Colonic mucosa (tissue), 4 donors: ENCODE results near the gene CYP2W1. TPM values are rescaled to one million over a fixed set of nuclear protein-coding genes. Genes with fewer than 3 reads are reported as not detected.

Source experiments
- DNase-seq: peaks from one replicate; pipeline ENCODE4 v3.0.0-alpha.2; 2020
- H3K27ac ChIP-seq: fragments of 200-600 bp; one replicate; pipeline ENCODE4 v1.8.0; 2021
- H3K27me3 ChIP-seq: fragments of 200-600 bp; one replicate; pipeline ENCODE4 v1.8.0; 2021
- H3K36me3 ChIP-seq: fragments of 200-600 bp; one replicate; pipeline ENCODE4 v1.8.0; 2021
- H3K4me1 ChIP-seq: fragments of 200-600 bp; one replicate; pipeline ENCODE4 v1.8.0; 2021; ENCODE audit warnings: mild to moderate bottlenecking
- H3K4me3 ChIP-seq: fragments of 200-600 bp; one replicate; pipeline ENCODE4 v1.8.0; 2021
- H3K9ac ChIP-seq, 2 donors: one replicate each; pipeline ENCODE4 v1.7.0; 2013; ENCODE audit warnings: control low read depth in 2 of 2, low read depth in 2 of 2, low read length in 2 of 2
- H3K9me3 ChIP-seq: fragments of 200-600 bp; one replicate; pipeline ENCODE4 v1.8.0; 2021
- intact Hi-C: fragments of 100-400 bp; cut with DNase I; formaldehyde crosslinking; loops from one replicate; pipeline ENCODE4 v1.14.1; 2022
- total RNA-seq, 2 donors: library from RNA; stranded (reverse); fragmentation: NEBNext Ultra II Directional in 1 of 2; extraction: Animal tissue kit (Norgen Biotek cat#: 25700) in 1 of 2; gene quantifications; one replicate each; pipeline ENCODE4 v1.2.1, GENCODE V29; 2021
- TF ChIP-seq, protein P1 (sequence below): fragments of 200-600 bp; IDR thresholded peaks from one replicate; pipeline ENCODE4 v1.8.0; 2022; ENCODE audit warnings: antibody characterized with exemption, mild to moderate bottlenecking
- donor health status: healthy.
- donor health status: DM: no; HTN: no; CAD: no.
- donor health status: DM: no; HTN: no; CAD: no.

The CYP2W1 gene
- total RNA-seq, 2 donors from 2014 or later, result 2.7 to 4.5 TPM

DNA sequence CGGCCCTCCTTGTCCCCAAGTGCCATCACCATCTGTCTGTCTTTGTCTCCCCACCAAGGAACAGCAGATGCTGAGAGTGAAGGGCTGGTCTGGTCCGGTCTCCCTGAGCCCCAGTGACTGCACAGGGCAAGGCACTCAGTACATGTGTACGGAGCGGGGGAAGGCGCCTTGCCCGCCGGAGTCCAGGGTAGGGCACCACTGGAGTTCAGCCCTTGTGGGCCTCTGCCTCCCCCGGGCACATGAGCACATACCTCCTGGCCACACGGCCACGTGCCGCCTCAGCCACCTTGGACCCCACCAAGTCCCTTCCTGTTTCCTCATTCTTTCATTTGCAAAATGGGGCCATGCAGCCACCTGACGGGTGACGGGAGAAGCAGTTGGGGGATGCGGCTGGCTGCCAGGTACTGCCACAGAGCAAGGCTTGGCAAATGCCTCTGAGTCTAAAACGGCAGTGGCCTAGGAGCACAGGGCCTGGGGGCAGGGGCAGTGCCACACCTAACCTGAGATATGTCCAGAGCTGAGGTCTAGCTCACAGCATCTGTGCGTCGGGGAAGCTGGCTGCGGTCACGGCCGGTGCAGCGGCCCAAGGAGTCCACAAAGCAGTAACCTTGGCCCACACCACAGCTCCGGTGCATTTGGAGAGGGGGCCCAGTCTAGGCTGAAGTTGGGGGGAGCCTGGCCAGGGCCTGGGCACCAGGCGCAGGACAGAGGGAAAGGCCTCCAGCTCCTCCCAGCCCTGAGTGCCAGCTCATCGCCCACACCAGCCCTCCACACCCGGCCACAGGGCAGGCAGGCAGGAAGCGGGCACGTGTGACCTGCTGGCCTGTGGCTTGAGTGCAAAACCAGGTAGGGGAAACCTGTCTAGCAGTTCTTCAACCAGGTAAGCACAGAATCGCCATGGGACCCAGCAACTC lies 33.7 kb upstream of the CYP2W1 start:
- intact Hi-C loops, result no loop called here
- no peak for DNase-seq
- no peaks in the 10 kb centered on the region for H3K27me3 ChIP-seq

DNA sequence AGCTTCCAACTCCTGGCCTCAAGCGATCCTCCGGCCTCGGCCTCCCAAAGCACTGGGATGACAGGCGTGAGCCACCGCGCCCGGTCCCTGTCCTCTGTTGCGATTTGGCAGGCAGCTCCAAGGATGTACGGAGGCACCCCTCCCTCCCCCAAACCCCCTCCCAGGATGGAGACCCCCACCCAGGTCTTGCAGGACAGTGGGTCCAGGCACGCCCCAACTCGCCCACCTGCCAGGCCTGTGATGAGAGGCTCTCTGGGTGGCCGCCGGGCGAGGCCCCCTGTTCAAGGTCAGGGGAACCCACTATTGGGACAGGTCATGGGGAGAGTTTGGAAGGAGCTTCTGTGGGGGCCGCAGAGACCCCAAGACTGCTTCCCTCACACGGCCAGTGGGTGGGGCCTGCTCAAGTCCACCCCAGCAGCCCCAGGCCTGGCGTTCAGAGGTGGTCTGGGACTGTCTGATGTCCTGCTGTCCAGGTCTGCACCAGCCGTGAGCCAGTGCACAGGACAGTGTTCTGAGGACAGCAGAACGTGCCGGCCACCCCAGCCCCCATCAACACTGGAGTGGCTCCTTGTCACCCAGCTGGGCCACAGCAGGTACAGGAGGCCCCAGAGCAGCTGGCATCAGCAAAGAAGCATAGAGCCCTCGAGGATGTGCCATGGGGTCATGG lies 31.0 kb upstream of the CYP2W1 start:
- H3K4me1 ChIP-seq, result peaks cover 4% of the 10 kb centered on the region
- H3K4me3 ChIP-seq, result no peak overlapping the region
- peak overlapping the region in 1 of 2 donors; percentile 86 for H3K9ac ChIP-seq
- H3K9me3 ChIP-seq, result no peaks in the 10 kb centered on the region
- TF ChIP-seq, protein P1, sequence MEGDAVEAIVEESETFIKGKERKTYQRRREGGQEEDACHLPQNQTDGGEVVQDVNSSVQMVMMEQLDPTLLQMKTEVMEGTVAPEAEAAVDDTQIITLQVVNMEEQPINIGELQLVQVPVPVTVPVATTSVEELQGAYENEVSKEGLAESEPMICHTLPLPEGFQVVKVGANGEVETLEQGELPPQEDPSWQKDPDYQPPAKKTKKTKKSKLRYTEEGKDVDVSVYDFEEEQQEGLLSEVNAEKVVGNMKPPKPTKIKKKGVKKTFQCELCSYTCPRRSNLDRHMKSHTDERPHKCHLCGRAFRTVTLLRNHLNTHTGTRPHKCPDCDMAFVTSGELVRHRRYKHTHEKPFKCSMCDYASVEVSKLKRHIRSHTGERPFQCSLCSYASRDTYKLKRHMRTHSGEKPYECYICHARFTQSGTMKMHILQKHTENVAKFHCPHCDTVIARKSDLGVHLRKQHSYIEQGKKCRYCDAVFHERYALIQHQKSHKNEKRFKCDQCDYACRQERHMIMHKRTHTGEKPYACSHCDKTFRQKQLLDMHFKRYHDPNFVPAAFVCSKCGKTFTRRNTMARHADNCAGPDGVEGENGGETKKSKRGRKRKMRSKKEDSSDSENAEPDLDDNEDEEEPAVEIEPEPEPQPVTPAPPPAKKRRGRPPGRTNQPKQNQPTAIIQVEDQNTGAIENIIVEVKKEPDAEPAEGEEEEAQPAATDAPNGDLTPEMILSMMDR, result no peak
- no peak overlapping the region for H3K27ac ChIP-seq
- DNase-seq, result no peak
- intact Hi-C loops, result no loop called here
- no peaks in the 10 kb centered on the region for H3K27me3 ChIP-seq
- no peaks in the 10 kb centered on the region for H3K36me3 ChIP-seq

More for the DNA sequence above, 33.7 kb upstream of the CYP2W1 start:
- Histone ChIP-seq H3K4me1 (peaks cover 12% of the 10 kb centered on the region), H3K36me3 (no peaks in the 10 kb centered on the region), H3K4me3 (no peak overlapping the region), H3K9ac (peak overlapping the region; percentile 19 to 43), H3K27ac (no peak overlapping the region), H3K9me3 (no peaks in the 10 kb centered on the region)
- TF ChIP-seq, protein P1, result no peak

DNA sequence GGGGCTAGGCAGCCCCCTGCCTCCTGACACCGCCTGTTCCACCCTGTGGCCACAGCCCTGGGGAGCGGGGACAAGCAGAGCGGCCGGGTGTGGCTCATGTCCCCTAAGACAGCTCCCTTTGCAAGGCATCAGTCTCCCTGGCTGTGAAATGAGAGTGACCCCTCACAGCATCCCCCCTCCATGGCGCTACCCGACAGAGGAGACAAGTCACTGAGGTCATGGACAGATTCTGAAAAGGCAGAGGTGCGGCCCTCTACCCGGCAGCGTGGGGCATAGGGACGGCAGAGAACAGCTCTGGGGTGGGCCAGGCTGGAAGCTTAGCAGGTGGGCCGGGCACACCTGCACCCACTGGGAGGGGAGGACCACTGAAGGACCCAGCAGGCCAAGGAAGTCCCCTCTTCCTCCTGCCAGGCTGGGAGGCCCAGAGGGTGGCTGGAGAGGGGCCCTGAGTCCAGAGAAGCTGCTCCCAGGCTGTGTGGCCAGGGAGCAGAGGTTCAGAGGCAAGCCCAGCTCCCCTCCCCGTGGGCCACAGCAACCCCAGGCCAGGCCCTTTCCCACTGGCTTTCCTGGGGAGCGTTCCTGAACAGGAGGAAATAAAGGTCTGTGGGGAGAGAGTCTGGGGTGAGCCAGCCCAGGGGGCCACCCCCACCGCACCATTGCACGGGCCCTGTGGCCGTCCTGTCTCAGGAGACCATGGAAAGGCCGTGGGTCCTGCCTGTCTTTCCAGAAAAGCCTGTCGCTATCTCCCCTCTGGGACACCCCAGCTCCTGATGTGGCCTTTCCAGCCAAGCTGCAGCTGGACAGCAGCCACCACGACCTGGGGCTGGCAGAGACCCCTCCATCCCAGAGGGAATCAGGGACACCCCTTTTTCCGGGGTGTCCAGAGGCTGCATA lies 30.2 kb upstream of the CYP2W1 start:
- intact Hi-C loops, result no loop called here
- H3K4me1 ChIP-seq, result no peaks in the 10 kb centered on the region
- H3K4me3 ChIP-seq, result peak overlapping the region; percentile 53
- H3K9me3 ChIP-seq, result no peaks in the 10 kb centered on the region
- no peaks in the 10 kb centered on the region for H3K27me3 ChIP-seq
- no peak for DNase-seq
- H3K9ac ChIP-seq, result peak overlapping the region; percentile 79 to 86
- TF ChIP-seq, protein P1, result no peak
- peak overlapping the region; percentile 82 for H3K27ac ChIP-seq
- H3K36me3 ChIP-seq, result no peaks in the 10 kb centered on the region

DNA sequence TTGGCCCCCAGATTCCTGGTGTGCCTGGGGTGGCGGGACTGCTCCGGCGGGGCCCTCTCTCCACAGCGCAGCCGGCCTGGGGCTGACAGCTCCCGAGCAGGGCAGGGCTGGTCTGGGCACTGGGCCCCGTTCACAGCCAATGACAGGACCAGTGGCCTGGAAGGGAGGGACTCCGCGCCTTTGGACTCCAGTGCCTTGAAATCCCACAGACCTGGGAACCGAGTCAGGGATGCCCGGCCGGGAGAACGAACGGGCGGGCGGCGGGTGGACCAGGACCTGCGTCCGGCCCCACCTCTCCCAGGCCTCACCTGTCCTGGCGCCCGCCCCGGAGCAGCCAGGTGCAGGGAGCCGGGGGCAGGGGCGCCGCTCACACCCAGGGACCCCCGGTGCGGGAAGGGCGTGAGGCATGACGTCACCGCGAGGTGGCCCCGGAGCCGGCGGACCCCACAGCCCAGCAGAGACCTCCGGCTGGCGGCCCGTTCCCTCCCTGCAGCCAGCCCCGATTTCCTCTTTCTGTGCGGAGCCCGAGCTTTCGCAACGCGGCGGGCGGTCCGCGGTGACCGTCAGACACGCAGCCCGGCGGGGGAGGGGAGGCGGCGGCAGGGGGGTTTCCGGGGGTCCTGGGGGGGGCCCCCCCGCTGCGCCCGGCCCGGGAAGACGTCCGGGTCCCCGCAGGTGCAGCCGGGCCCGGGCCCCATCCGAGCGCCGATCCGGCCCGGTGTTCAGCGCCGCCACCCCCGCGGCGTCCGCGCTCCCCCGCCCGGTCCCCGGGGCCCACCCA lies 29.2 kb upstream of the CYP2W1 start:
- Histone ChIP-seq H3K27me3 (no peaks in the 10 kb centered on the region), H3K9me3 (no peaks in the 10 kb centered on the region), H3K9ac (peak overlapping the region; percentile 79 to 86), H3K4me3 (peak overlapping the region; percentile 53), H3K27ac (peak overlapping the region; percentile 82), H3K4me1 (no peaks in the 10 kb centered on the region), H3K36me3 (no peaks in the 10 kb centered on the region)
- TF ChIP-seq, protein P1, result no peak
- intact Hi-C loops, result loop anchor here (2.0 kb wide), 1 partner anchor 45 kb away; no protein-coding TSS in a partner anchor
- peak; percentile 85 for DNase-seq
